ENCODE results near the gene CGB7.
A peak's percentile ranks its signal among the peaks of the same experiment; 100 is the strongest.

- TF ChIP-seq POLR2A (IDR thresholded peaks at IDR 0.05; ENCODE audit: low read depth, low read length), result peak; percentile 47; the same call in 1 of the 2 replicates
- 0 out of 2 replicates have a peak, but pooled peaks have one; percentile 21 for TF ChIP-seq POLR2AphosphoS5 (IDR thresholded peaks at IDR 0.05; ENCODE audit: low read depth, low read length)
- no peak for TF ChIP-seq POU2F2 (IDR thresholded peaks at IDR 0.05; ENCODE audit: low read depth, low read length)
- TF ChIP-seq SPI1 (IDR thresholded peaks at IDR 0.05; ENCODE audit: low read depth, low read length), result no peak
- TF ChIP-seq TAF1 (IDR thresholded peaks at IDR 0.05; ENCODE audit: low read depth, low read length), result no peak
Observed at GRCh38 chr19:49098795-49099194, 41.2 kb upstream of the CGB7 start.
